Nephron (organoid): ENCODE measurements around the gene PRDM12.

Source experiments
- H3K27ac Mint-ChIP-seq, 3 experiments: 2 replicates each; pipeline ENCODE4 v1.8.0; 2020; ENCODE audit warnings: mixed read lengths in 3 of 3, mild to moderate bottlenecking in 2 of 3, moderate library complexity in 1 of 3
- H3K27me3 Mint-ChIP-seq: 2 replicates; pipeline ENCODE4 v1.8.0; 2021; ENCODE audit warnings: low read depth, mild to moderate bottlenecking, moderate library complexity, mixed read lengths
- H3K36me3 Mint-ChIP-seq: 2 replicates; pipeline ENCODE4 v1.8.0; 2020; ENCODE audit warnings: low read depth, mixed read lengths
- H3K4me1 Mint-ChIP-seq: 2 replicates; pipeline ENCODE4 v1.8.0; 2020; ENCODE audit warnings: mixed read lengths
- H3K4me3 Mint-ChIP-seq, 3 experiments: 2 replicates each; pipeline ENCODE4 v1.8.0; 2020; ENCODE audit warnings: mild to moderate bottlenecking in 3 of 3, mixed read lengths in 3 of 3, moderate library complexity in 2 of 3
- H3K9me3 Mint-ChIP-seq: 2 replicates; pipeline ENCODE4 v1.8.0; 2020; ENCODE audit warnings: mixed read lengths
- CTCF ChIP-seq, 3 experiments: fragments of 200-600 bp; sonication (generic); IDR thresholded peaks; one replicate each; pipeline ENCODE4 v1.5.0; 2021; ENCODE audit warnings: antibody characterized with exemption in 3 of 3; ENCODE audit not compliant: unreplicated experiment in 3 of 3

The PRDM12 gene

DNA sequence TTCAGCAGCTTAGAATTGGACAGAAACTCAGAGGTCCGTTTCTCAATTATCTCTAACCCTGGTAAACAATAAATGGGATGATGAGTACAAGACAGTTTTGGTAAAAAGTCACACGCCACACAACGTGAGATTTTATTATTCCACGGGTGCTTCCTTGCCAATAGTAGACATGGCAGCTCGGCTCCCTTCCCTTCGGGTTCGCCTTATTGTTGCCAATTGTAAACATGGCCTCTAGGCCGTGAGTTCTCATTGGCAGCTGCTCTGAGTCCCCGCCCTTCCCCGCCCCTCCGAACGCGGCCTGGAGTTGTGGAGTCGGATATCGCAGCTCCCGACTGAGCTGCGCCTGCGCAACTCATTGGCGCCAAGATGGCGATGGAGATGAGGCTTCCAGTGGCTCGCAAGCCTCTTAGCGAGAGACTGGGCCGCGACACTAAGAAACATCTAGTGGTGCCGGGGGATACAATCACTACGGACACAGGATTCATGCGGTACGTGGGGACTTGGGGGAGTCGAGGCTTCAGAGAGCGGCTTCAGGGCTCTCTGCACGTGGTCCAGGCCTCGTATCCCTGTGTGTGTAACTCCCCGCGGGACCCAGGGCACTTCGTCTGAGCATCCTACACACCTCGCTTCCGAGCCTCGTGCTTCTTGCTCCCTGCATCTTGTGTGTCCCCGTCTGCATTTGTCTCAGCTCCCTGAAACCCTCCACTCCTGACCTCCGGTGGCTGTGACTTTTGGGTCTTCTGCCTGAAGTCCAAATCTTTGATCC, 29.2 kb downstream of the PRDM12 start, which contains the start of gene EXOSC2:
Gene EXOSC2, plus strand, starts transcription at position 355 of the 766 bp plus-strand sequence. Its CDS starts 12 bp downstream, at position 367.
- TF ChIP-seq CTCF (IDR thresholded peaks at IDR 0.05; ENCODE audit: unreplicated experiment in 3 of 3) = no peak
- Mint-ChIP-seq H3K36me3 (peaks cover 32% of the 10 kb centered on the region), H3K4me1 (peaks cover 34% of the 10 kb centered on the region), H3K9me3 (no peaks in the 10 kb centered on the region), H3K27me3 (no peaks in the 10 kb centered on the region), H3K4me3 (peak within 1 kb of the TSS; percentile 93 to 94 (median 94)), H3K27ac (peak within 1 kb of the TSS; percentile 87 to 98 (median 89))

GRCh38 chr9:130694205-130694604, 29.8 kb downstream of the PRDM12 start:
- H3K27ac Mint-ChIP-seq = peak overlapping the region; percentile 87 to 98 (median 89)
- H3K4me1 Mint-ChIP-seq = peaks cover 34% of the 10 kb centered on the region
- no peak for TF ChIP-seq CTCF (IDR thresholded peaks at IDR 0.05; ENCODE audit: unreplicated experiment in 3 of 3)
- H3K36me3 Mint-ChIP-seq = peaks cover 38% of the 10 kb centered on the region
- H3K4me3 Mint-ChIP-seq = peak overlapping the region; percentile 93 to 94 (median 94)
- H3K9me3 Mint-ChIP-seq = no peaks in the 10 kb centered on the region
- no peaks in the 10 kb centered on the region for H3K27me3 Mint-ChIP-seq

GRCh38 chr9:130696139-130696650, 31.8 kb downstream of the PRDM12 start:
- H3K4me1 Mint-ChIP-seq = peaks cover 23% of the 10 kb centered on the region
- H3K27ac Mint-ChIP-seq = no peak overlapping the region
- H3K9me3 Mint-ChIP-seq = no peaks in the 10 kb centered on the region
- H3K27me3 Mint-ChIP-seq = no peaks in the 10 kb centered on the region
- H3K36me3 Mint-ChIP-seq = peaks cover 45% of the 10 kb centered on the region
- H3K4me3 Mint-ChIP-seq = peak overlapping the region in 2 of 3 experiments; percentile 36 to 38
- no peak for TF ChIP-seq CTCF (IDR thresholded peaks at IDR 0.05; ENCODE audit: unreplicated experiment in 3 of 3)

DNA sequence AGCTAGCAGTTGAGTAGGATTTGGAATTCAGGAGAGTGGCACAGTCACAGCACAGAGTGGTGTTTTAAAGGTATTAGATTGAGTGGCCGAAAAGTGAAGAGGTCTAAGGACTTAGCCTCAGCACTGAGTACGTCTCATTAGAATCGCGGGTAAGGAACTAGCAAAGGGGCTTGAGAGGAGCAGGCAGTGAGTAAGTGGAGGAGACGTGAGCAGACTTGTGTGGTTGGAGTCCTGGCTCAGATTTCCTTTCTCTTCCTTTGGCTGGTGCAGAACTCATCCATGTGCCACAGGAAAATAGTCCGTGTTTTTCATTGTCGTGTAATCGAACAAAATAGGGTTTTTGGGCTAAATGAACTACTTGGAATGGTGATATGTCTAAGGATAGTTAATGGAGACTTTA, 32.6 kb downstream of the PRDM12 start:
- Mint-ChIP-seq H3K9me3 (no peaks in the 10 kb centered on the region), H3K27me3 (no peaks in the 10 kb centered on the region), H3K4me1 (peaks cover 28% of the 10 kb centered on the region), H3K27ac (no peak overlapping the region), H3K4me3 (peak overlapping the region in 2 of 3 experiments; percentile 14 to 20), H3K36me3 (peaks cover 53% of the 10 kb centered on the region)
- TF ChIP-seq CTCF (IDR thresholded peaks at IDR 0.05; ENCODE audit: unreplicated experiment in 3 of 3) = no peak

DNA sequence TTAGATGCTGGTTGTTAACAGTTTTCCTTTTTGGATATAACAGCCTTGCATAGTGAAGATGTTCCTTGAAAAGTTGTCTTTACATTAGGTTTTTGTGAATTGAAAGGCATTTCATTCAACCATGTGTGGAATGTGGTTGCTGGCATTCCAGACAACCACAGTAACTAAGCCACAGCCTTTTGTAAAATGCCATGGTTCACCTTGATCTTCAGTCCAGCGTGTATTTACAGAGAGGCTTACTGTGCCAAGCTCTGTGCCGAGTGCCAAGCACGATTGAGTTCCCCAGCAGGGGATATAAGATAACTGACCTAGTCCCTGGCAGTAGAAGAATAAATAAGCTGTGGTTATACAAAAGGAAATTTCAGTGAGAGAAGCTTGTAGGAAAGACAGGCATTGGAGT, 34.1 kb downstream of the PRDM12 start:
- H3K4me3 Mint-ChIP-seq = no peak overlapping the region
- no peaks in the 10 kb centered on the region for H3K27me3 Mint-ChIP-seq
- no peak overlapping the region for H3K27ac Mint-ChIP-seq
- H3K9me3 Mint-ChIP-seq = no peaks in the 10 kb centered on the region
- peaks cover 68% of the 10 kb centered on the region for H3K36me3 Mint-ChIP-seq
- TF ChIP-seq CTCF (IDR thresholded peaks at IDR 0.05; ENCODE audit: unreplicated experiment in 3 of 3) = no peak
- peaks cover 30% of the 10 kb centered on the region for H3K4me1 Mint-ChIP-seq
